NCI-H82 treated with DMSO at 0.1 percent for 48 hours (cell line): ENCODE measurements around the gene GOLGA6L26.
"Not testable (repeated sequence)": the region's sequence is repeated elsewhere in the genome, so short reads cannot be mapped to it uniquely, and the experiment has no call there.

Experiments used
- DNase-seq: peaks from one replicate; lab custom pipeline; 2025; ENCODE audit not compliant: unreplicated experiment; lab: John Stamatoyannopoulos, UW

Gene GOLGA6L26, protein sequence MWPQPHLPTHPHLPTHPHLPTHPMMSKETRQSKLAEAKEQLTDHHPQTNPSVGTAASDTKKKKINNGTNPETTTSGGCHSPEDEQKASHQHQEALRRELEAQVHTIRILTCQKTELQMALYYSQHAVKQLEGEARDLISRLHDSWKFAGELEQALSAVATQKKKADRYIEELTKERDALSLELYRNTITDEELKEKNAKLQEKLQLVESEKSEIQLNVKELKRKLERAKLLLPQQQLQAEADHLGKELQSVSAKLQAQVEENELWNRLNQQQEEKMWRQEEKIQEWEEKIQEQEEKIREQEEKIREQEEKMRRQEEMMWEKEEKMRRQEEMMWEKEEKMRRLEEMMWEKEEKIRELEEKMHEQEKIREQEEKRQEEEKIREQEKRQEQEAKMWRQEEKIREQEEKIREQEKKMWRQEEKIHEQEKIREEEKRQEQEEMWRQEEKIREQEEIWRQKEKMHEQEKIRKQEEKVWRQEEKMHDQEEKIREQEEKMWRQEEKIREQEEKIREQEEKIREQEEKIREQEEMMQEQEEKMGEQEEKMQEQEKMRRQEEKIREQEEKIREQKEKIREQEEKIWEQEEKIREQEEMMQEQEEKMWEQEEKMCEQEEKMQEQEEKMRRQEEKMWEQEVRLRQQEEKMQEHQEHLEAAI

DNA sequence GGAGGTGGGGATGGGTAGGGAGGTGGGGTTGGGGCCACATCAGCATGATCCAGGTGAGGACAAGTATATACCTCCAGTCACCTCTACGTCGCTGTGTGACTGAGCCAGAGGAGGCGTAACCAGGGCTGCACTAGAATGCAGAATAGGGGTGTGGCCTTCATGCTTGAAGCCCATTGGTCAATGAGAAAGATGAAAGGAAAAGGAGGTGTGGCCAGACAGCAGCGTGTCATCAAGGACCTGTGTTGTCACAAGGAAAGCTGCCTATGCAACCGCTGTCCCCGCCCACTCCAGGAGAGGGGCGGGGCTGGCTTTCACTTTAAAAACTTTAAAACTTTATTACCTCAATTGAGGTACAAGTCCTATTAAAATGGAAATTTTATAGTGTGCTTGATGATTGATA, at the start of gene GOLGA6L26:
Gene GOLGA6L26, minus strand, starts transcription at position 101 of the 400 bp plus-strand sequence. Its CDS starts 61 bp downstream, at position 40.
- DNase-seq, result not testable (repeated sequence)

DNA sequence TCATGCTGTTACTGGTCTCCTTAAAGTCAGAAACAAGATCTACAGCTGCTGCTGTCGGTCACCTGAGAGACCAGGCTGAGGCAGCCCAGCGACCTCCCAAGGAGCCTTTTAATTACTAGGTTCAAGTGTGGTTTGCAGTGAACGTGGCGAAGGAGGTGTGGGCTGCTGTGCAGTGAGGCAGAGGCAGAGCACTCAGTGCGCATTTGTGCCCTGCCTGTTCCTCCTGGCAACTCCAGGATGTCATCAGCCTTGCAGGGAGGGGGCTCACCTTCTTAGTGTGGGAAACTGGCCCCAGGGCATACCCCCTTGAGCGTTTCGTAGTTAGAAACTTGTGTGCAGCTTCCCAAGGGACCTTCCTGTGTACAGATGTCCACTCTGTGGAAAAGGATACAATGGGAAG, 47.2 kb upstream of the GOLGA6L26 start:
- not testable (repeated sequence) for DNase-seq

DNA sequence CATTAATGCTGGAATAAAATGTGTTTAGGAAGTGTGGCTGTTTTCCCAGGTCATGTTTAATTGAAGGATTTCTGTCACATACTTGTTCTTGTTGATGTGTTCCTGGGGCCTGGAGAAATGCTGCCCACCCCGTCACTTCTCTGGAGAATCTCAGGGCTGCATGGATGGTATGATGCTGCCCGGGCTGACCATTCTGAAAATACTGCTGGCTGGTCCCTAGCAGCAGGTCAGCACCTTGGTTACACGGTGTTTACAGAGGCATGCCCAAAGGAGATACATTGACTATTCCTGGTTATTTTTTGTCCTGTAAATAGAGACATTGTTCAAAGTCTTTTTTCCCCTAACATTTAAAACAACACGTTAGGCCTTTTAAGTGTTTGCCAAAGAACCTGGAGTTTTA, 46.7 kb upstream of the GOLGA6L26 start:
- DNase-seq, result not testable (repeated sequence)

DNA sequence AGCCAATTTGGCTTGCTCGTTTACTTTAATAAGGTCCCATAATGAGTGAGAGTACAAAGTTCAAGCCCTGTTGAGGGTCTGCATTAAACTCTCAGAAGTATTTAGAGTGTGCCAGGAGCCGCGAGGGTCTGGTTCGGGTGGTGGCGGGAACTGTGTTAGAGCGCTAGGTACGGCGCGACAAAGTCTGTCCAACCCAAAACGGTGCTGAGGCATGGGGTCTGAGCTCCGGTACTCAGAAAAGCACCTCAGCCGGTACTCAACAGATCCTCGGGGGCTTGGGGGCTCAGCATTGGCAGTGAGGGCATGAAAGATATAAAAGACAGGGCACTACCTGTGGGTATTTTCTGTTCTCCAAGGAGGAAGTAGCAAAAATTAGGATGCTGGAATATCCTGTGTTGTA, 45.0 kb upstream of the GOLGA6L26 start:
- DNase-seq, result not testable (repeated sequence)

DNA sequence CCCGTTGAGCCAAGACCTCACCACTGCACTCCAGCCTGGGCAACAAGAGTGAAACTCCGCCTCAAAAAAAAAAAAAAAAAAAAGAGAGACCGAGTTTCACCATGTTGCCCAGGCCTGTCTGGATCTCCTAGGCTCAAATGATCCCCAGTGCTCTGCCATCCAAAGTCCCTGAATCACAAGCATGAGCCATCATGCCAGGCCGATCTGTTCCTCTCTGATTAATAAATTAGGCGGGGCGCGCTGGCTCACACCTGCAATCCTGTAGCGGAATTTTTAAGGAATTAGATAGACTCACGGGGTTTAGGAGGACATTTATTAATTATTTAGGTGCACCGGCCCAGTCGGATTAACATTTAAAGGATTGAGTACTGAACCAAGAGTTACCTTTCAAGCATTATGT, 40.2 kb upstream of the GOLGA6L26 start:
- DNase-seq, result not testable (repeated sequence)

DNA sequence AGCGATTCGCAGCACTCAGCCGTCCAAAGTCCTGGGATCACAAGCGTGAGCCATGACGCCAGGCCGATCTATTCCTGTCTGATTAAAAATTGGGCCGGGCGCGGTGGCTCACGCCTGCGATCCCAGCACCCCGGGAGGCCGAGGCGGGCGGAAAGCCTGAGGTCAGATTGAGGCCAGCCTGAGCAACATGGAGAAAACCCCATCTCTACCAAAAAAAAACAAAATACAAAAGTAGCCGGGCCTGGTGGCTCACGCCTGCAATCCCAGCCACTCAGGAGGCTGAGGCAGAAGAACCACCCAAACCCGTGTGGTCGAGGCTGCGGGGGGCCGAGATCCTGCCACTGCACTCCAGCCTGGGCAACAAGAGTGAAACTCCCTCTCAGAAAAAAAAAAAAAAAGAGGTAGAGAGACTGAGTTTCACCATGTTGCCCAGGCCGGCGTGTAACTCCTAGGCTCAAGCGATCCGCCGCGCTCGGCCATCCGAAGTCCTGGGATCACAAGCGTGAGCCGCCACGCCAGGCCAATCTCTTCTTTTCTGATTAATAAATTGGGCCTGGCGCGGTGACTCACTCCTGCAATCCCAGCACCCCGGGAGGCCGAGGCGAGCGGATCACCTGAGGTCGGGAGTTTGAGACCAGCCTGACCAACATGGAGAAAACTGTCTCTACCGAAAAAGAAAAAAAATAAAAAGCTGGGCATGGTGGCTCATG, 39.0 kb upstream of the GOLGA6L26 start:
- DNase-seq, result not testable (repeated sequence)

DNA sequence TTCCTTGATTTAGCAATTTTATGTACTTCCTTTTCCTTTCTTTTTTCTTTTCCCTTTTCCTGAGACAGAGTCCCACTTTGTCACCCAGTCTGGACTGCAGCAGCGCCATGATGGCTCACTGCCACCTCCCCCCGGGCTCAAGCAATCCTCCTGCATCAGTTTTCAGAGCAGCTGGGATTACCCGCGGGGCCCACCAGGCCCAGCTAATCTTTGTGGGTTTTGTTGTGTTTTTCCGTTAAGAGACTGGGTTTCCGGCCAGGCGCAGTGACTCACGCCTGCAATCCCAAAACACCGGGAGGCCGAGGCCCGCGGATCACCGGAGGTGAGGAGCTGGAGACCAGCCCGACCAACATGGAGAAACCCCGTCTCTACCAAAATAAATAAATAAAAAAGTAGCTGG, 38.3 kb upstream of the GOLGA6L26 start:
- DNase-seq, result no peak

DNA sequence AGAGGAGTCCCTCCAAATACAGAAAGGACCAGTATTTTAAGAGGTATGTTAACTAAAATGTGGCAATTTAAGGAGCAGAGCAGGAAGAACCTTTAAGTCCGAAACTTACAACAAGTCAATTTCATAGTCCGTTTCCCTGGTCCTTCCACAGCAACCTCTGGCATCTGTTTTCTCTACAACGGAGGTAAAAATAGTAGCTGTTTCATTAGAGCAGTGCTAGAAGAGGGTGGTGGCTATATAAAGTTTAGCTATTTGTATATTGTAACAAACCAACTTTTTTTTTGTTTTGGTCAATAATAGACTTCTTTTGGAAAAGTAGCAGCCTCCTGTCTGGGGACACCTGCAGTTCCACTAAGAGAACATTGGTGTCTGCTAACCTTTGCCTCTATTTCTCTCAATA, 37.9 kb upstream of the GOLGA6L26 start:
- not testable (repeated sequence) for DNase-seq

DNA sequence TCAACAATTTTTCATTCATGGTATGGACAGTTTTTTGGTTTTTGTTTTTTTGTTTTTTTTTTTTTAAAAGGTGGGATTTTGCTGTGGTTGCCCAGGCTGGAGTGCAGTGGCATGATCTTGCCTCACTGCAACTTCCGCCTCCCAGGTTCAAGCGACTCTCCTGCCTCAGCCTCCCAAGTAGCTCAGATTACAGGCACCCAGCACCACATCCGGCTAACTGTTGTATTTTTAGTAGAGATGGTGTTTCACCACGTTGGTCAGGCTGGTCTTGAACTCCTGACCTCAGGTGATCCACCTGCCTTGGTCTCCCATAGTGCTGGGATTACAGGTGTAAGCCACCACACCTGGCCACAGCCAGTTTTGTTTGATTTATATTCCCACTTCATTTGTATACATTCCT, 37.1 kb upstream of the GOLGA6L26 start:
- DNase-seq, result not testable (repeated sequence)

DNA sequence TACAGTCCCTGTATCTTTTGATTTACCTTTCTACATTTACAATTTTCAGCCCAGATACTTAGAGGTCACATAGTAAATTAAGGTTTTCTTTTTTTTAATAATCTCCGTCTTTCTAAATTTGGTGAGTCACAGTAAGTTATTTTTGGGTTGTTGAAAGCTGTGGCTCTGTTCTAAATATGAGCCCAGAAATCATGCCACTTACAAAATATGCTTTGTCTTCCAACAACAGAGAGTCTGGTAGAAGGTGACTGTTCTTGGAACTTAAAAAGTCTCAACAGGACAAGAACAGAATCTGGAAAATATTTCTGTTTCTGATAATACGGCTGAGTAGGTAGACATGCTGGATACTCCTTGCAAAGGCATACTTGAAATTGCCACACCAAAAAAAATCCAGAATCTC, 36.6 kb upstream of the GOLGA6L26 start:
- DNase-seq, result no peak

DNA sequence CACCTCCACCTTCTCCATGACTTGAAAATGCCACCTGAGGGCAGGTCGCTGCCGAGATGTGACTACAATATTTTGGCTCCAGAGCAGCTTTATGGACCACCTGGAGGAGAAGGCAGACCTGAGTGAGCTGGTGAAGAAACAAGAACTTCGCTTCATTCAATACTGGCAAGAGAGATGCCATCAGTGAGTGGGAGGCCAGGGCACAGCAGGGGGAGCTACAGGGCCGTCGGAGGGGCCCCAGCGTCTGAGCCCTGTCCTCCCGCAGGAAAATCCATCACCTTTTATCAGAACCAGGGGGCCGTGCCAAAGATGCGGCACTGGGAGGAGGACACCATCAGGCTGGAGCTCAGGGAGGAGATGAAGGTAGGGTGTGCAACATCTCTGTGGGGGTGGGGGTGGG, 30.3 kb upstream of the GOLGA6L26 start:
- not testable (repeated sequence) for DNase-seq

DNA sequence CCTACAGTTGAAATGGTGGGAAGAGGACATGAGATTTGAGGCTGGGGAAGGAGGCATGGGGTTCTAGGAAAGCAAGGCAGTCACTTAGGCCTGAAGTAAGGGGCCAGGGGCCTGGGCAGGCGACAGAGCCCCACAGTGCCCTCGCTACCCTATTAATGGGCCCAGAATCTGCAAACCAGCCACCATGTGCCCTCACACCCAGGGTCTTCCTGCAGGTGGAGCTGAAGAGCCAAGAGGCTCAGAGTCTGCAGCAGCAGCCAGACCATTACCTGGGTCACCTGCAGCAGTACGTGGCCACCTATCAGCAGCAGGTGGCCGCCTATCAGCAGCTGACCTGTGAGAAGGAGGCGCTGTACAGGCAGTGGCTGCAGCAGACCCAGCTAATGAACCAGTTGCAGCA, 28.6 kb upstream of the GOLGA6L26 start:
- DNase-seq, result not testable (repeated sequence)

DNA sequence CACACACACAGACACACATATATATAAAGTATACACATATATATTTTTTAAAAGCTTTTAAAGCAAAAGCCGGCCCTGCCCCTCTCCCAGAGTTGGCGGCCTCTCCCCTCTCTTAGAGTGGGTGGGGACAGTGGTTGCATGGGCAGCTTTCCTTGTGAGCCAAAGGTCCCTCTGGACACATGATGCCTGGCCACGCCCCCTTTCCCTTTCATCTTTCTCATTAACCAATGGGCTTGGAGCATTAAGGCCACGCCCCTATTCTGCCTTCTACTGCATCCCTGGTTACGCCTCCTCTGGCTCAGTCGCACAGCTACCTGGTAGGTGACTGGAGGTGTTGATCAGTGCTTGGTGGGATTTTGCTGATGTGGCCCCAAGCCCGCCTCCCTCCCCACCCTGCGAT, 20.5 kb upstream of the GOLGA6L26 start, which contains the start of gene GOLGA8S:
Gene GOLGA8S, plus strand, starts transcription at position 301 of the 400 bp plus-strand sequence. Its CDS starts 62 bp downstream, at position 363.
- not testable (repeated sequence) for DNase-seq

DNA sequence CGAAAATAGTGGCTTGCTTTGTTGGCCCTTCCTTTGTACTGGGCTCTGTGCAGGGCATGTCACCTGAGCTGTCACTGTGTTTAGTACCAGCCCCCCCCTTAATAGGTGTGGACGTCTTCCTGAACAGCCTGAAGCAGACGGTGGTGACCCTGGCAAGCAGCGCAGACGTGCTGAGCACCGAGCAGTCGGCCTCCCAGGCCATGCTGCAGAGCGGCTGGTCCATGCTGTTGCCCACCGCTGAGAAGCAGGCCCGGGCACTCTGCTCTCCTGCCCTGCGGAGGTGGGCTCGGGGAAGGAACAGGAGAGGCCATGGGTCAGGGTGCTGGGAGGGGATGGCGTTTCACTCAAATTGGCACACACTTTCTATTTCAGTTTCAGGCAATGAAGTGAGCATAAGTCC, 22.8 kb downstream of the GOLGA6L26 start:
- not testable (repeated sequence) for DNase-seq

DNA sequence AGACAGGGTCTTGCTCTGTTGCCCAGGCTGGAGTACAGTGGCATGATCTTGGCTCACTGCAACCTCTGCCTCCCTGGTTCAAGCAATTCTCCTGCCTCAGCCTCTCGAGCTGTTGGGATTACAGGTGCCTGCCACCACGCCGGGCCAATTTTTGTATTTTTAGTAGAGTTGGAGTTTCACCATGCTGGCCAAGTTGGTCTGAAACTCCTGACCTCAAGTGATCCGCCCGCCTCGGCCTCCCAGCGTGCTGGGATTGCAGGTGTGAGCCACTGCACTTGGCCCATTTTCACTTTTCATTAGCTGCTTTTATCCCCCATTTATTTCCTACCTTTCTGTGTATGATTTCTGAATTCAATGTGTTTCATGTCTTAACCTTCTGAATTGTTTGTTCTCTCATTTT, 28.1 kb downstream of the GOLGA6L26 start:
- DNase-seq, result not testable (repeated sequence)

DNA sequence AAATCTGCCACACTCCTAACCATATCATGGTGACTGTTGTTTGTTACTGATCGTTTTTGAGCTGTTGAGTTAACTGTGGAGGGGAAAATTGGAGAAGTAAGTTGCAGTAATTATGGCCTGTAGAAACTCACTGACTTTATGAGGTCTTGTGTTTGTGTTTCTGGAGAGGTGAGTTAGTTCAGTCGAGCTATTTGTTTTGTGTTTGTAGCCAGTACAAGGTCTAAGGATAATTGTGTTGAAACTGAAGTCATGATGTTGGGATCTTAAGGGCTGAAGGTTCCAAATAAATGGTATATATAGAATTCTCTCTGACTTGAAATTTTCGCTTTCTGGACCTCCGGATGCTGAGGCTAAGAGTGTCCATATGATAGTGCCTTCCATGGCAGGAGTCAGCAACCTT, 29.2 kb downstream of the GOLGA6L26 start:
- DNase-seq, result not testable (repeated sequence)

DNA sequence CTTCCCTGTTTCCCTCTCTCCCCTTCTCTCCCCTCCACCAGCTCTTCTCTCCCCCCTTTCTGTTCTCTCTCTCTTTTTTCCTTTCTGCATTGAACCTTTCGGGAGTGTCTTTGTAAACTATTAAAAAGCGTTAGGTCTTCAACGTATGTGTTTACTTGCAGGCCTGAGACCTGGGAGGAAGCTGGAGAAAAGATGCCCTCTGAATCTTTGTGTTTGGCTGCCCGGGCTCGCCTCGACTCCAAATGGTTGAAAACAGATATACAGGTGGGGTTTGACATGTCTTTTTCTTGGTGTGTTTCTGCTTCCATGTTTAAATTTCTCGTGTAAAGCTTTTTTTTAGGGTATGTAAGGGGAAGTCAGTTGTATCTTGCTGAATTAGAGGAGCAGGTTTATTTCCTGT, 29.7 kb downstream of the GOLGA6L26 start:
- not testable (repeated sequence) for DNase-seq

DNA sequence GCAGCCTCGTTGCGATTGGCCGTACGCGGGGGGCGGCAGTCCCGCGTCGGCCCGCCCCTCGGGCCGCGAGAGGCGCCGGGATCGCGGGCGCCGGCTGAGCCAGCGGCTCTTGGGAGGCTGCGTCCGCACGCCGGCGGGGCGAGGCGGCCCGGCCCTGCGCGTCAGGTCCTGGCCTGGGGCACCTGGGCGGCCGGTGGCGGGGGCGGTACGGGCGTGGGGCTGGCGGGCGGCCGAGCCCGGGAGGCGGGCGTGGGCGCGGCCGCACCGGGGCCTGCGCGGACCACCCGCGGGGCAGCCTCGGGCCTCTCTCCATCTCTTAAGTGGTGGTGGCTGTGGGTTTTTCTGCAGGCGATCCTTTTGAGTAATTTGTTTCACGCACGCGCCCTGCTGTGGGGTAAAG, 30.3 kb downstream of the GOLGA6L26 start:
- not testable (repeated sequence) for DNase-seq

DNA sequence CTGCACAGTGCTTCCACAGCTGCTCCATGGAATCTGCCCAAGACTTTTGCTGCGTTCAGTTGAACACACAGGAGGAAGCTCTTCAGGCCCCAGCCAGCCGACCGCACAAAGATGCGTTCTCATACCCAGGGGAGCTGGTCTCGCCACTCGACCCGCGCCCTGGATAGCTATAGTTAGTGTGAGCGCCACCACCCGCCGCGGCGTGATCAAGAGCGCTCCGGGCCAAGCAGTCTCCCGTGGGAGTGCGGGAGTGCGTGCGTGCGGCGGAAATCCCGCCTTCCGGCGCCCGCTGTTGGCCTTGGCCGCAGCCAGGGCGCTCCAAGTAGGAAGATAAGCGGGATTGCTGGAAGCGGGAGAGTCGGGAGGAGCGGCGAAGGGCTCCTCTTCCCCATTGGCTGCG, 30.8 kb downstream of the GOLGA6L26 start:
- DNase-seq, result not testable (repeated sequence)
